ENCODE data around the gene TMEM132D.

Gene TMEM132D

DNA sequence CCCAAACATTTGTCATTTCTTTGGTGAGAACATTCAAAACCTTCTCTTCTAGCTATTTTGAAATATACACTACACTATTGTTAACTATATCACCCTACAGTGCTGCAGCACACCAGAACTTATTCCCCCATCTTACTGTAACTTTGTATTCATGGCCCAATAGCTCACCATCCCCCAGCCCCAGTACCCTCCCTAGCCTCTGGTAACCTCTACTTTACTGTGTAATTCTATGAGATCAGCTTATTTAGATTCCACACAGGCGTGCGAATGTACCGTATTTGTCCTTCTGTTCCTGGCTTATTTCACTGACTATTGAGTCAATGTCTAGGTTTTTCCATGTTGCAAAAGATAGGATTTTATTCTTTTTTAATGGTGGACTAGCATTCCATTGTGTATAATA, 469.0 kb downstream of the TMEM132D start:
- Histone ChIP-seq H3K4me3 (ENCODE audit: low read depth, low read length) (no peak overlapping the region), H3K4me1 (ENCODE audit: control insufficient read depth, insufficient read depth, low read length) (no peaks in the 10 kb centered on the region), H3K9me3 (ENCODE audit: control insufficient read depth, insufficient read depth, low read depth, low read length) (no peaks in the 10 kb centered on the region), H3K27ac (ENCODE audit: extremely low read depth, low read depth, low read length) (no peak overlapping the region), H3K36me3 (ENCODE audit: control insufficient read depth in 2 of 2, insufficient read depth in 1 of 2, low read length in 2 of 2) (no peaks in the 10 kb centered on the region)
- TF ChIP-seq SP7 (tag by site-specific recombination; IDR thresholded peaks at IDR 0.05) = no peak
- no peak for TF ChIP-seq FEZF1 (tag by site-specific recombination; IDR thresholded peaks at IDR 0.05)
- no peak for TF ChIP-seq SETDB1 (IDR thresholded peaks at IDR 0.05; ENCODE audit: insufficient read length, low read length)
- TF ChIP-seq, protein P1, sequence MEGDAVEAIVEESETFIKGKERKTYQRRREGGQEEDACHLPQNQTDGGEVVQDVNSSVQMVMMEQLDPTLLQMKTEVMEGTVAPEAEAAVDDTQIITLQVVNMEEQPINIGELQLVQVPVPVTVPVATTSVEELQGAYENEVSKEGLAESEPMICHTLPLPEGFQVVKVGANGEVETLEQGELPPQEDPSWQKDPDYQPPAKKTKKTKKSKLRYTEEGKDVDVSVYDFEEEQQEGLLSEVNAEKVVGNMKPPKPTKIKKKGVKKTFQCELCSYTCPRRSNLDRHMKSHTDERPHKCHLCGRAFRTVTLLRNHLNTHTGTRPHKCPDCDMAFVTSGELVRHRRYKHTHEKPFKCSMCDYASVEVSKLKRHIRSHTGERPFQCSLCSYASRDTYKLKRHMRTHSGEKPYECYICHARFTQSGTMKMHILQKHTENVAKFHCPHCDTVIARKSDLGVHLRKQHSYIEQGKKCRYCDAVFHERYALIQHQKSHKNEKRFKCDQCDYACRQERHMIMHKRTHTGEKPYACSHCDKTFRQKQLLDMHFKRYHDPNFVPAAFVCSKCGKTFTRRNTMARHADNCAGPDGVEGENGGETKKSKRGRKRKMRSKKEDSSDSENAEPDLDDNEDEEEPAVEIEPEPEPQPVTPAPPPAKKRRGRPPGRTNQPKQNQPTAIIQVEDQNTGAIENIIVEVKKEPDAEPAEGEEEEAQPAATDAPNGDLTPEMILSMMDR (tag by site-specific recombination; IDR thresholded peaks at IDR 0.05) = no peak
- TF ChIP-seq, protein P2, sequence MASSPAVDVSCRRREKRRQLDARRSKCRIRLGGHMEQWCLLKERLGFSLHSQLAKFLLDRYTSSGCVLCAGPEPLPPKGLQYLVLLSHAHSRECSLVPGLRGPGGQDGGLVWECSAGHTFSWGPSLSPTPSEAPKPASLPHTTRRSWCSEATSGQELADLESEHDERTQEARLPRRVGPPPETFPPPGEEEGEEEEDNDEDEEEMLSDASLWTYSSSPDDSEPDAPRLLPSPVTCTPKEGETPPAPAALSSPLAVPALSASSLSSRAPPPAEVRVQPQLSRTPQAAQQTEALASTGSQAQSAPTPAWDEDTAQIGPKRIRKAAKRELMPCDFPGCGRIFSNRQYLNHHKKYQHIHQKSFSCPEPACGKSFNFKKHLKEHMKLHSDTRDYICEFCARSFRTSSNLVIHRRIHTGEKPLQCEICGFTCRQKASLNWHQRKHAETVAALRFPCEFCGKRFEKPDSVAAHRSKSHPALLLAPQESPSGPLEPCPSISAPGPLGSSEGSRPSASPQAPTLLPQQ (tag by site-specific recombination; IDR thresholded peaks at IDR 0.05) = no peak
- TF ChIP-seq ZNF214 (tag by site-specific recombination; IDR thresholded peaks at IDR 0.05; ENCODE audit: borderline replicate concordance) = no peak
- TF ChIP-seq, protein P3, sequence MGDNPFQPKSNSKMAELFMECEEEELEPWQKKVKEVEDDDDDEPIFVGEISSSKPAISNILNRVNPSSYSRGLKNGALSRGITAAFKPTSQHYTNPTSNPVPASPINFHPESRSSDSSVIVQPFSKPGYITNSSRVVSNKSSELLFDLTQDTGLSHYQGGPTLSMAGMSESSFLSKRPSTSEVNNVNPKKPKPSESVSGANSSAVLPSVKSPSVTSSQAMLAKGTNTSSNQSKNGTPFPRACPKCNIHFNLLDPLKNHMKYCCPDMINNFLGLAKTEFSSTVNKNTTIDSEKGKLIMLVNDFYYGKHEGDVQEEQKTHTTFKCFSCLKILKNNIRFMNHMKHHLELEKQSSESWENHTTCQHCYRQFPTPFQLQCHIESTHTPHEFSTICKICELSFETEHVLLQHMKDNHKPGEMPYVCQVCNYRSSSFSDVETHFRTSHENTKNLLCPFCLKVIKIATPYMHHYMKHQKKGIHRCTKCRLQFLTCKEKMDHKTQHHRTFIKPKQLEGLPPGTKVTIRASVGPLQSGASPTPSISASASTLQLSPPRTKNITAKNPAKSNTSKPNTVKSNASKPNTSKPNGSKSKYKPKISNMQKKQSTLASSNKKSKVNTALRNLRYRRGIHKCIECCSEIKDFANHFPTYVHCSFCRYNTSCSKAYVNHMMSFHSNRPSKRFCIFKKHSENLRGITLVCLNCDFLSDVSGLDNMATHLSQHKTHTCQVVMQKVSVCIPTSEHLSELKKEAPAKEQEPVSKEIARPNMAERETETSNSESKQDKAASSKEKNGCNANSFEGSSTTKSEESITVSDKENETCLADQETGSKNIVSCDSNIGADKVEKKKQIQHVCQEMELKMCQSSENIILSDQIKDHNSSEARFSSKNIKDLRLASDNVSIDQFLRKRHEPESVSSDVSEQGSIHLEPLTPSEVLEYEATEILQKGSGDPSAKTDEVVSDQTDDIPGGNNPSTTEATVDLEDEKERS (tag by site-specific recombination; IDR thresholded peaks at IDR 0.05) = no peak
- TF ChIP-seq ZEB2 (tag by site-specific recombination; IDR thresholded peaks at IDR 0.05) = no peak
- TF ChIP-seq ZNF561 (tag by site-specific recombination; IDR thresholded peaks at IDR 0.05; ENCODE audit: borderline replicate concordance) = no peak
- no peak for TF ChIP-seq ZBTB8A (tag by site-specific recombination; IDR thresholded peaks at IDR 0.05)
- CTCF ChIA-PET = no interaction called here
- POLR2A ChIA-PET = no interaction called here

DNA sequence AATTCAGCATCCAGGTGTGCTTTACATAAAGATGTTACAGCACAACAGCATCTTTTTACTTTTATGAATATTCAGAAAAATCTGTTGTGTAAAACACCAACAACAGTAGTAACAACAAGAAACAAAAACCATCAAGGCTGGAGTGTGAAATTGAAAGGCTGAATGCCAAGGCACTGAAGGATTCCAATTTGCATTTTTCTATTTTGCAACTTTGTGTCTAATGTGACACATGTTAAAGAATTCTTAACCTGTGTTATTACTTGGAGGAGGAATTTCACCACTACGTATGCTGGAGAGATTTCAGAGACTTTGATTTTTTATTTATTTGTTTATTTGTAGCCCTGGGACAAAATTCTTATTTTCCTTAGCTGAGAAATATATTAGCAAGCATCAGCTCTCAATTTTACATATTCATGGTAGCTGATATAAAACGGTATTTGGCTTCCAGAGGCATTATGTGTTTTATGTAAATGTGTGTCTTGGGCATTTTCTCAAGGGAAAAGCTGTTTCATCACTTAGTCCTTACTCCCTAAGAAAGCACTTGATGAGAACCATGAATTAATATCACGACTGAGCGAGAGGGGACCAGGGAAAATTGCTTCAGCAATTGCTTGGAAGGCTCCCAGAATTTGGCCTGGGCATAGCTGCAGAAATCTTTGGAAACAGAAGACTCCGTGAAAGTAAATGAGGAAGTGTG, 475.4 kb downstream of the TMEM132D start:
- ChIA-PET POLR2A (no interaction called here), CTCF (no interaction called here)
- Histone ChIP-seq H3K27ac (ENCODE audit: extremely low read depth, low read depth, low read length) (no peak overlapping the region), H3K4me3 (ENCODE audit: low read depth, low read length) (no peak overlapping the region), H3K9me3 (ENCODE audit: control insufficient read depth, insufficient read depth, low read depth, low read length) (no peaks in the 10 kb centered on the region), H3K36me3 (ENCODE audit: control insufficient read depth in 2 of 2, insufficient read depth in 1 of 2, low read length in 2 of 2) (no peaks in the 10 kb centered on the region), H3K4me1 (ENCODE audit: control insufficient read depth, insufficient read depth, low read length) (no peaks in the 10 kb centered on the region)
- no peak for TF ChIP-seq ZFP37 (tag by site-specific recombination; IDR thresholded peaks at IDR 0.05)
- TF ChIP-seq ZNF274 (IDR thresholded peaks at IDR 0.05; ENCODE audit: low read length) = no peak
- TF ChIP-seq ZNF274 (tag by site-specific recombination; IDR thresholded peaks at IDR 0.05; ENCODE audit: borderline replicate concordance) = no peak
- no peak for TF ChIP-seq ZNF549 (tag by site-specific recombination; IDR thresholded peaks at IDR 0.05)
- TF ChIP-seq, protein P4, sequence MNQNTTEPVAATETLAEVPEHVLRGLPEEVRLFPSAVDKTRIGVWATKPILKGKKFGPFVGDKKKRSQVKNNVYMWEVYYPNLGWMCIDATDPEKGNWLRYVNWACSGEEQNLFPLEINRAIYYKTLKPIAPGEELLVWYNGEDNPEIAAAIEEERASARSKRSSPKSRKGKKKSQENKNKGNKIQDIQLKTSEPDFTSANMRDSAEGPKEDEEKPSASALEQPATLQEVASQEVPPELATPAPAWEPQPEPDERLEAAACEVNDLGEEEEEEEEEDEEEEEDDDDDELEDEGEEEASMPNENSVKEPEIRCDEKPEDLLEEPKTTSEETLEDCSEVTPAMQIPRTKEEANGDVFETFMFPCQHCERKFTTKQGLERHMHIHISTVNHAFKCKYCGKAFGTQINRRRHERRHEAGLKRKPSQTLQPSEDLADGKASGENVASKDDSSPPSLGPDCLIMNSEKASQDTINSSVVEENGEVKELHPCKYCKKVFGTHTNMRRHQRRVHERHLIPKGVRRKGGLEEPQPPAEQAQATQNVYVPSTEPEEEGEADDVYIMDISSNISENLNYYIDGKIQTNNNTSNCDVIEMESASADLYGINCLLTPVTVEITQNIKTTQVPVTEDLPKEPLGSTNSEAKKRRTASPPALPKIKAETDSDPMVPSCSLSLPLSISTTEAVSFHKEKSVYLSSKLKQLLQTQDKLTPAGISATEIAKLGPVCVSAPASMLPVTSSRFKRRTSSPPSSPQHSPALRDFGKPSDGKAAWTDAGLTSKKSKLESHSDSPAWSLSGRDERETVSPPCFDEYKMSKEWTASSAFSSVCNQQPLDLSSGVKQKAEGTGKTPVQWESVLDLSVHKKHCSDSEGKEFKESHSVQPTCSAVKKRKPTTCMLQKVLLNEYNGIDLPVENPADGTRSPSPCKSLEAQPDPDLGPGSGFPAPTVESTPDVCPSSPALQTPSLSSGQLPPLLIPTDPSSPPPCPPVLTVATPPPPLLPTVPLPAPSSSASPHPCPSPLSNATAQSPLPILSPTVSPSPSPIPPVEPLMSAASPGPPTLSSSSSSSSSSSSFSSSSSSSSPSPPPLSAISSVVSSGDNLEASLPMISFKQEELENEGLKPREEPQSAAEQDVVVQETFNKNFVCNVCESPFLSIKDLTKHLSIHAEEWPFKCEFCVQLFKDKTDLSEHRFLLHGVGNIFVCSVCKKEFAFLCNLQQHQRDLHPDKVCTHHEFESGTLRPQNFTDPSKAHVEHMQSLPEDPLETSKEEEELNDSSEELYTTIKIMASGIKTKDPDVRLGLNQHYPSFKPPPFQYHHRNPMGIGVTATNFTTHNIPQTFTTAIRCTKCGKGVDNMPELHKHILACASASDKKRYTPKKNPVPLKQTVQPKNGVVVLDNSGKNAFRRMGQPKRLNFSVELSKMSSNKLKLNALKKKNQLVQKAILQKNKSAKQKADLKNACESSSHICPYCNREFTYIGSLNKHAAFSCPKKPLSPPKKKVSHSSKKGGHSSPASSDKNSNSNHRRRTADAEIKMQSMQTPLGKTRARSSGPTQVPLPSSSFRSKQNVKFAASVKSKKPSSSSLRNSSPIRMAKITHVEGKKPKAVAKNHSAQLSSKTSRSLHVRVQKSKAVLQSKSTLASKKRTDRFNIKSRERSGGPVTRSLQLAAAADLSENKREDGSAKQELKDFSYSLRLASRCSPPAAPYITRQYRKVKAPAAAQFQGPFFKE (tag by site-specific recombination; IDR thresholded peaks at IDR 0.05; ENCODE audit: borderline replicate concordance) = no peak
- TF ChIP-seq, protein P1 (tag by site-specific recombination; IDR thresholded peaks at IDR 0.05) = no peak
- TF ChIP-seq ZNF768 (tag by site-specific recombination; IDR thresholded peaks at IDR 0.05) = no peak
- TF ChIP-seq ZNF302 (tag by site-specific recombination; IDR thresholded peaks at IDR 0.05; ENCODE audit: low read depth) = no peak

Measured in HEK293 (cell line).